ENCODE data around the gene PLA2G15.

Gene PLA2G15

DNA sequence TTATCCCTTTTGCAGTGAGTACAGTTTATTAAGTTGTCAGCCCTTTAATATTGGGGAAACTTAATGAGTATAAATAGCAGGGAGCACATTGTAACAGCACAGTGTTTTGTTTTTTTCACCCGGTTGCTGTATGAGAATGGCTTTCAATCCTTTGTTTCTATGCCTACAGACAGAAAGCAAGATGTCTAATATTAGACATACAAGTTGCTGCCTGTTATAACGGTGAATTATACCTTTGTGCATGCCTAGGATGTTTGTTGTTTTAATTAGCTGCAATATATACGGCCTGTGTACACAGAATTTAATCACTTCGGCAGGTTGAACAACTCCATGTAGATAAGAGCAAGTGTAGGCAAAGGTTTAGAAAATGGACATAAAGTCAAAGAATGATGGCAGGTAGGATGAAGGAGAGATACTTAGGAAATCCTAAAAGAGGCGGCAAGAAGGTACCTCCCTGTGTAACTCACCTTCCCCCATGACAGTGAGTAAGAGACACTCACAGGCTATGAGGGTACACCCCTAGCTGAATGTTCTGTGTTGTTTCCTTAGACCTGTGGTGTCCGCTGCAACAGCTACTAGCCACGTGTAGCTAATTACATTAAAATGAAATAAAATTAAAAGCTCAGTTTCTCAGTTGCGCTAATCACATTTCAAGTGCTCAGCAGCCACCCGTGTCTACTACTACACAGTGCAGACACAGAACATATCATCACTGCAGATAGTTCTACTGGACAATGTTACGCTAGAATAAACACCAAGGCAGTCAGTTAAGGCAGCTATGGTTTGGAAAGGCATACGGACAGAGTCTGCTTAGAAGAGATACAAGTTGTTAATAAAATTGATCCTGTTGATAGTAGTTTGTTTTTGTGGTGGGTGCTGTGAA, 54.6 kb downstream of the PLA2G15 start:
- TF ChIP-seq ZNF510 (tag by site-specific recombination; IDR thresholded peaks at IDR 0.05; ENCODE audit: insufficient replicate concordance) (no peak), PRDM10 (tag by site-specific recombination; IDR thresholded peaks at IDR 0.05) (no peak), ZNF571 (tag by site-specific recombination; IDR thresholded peaks at IDR 0.05) (no peak), ZNF341 (tag by site-specific recombination; IDR thresholded peaks at IDR 0.05; ENCODE audit: low read depth) (no peak), ZNF596 (tag by site-specific recombination; IDR thresholded peaks at IDR 0.05) (no peak), ZEB2 (tag by site-specific recombination; IDR thresholded peaks at IDR 0.05) (no peak), ZNF10 (tag by site-specific recombination; IDR thresholded peaks at IDR 0.05) (no peak), ZFP3 (tag by site-specific recombination; IDR thresholded peaks at IDR 0.05; ENCODE audit: low read depth) (no peak), ZNF768 (tag by site-specific recombination; IDR thresholded peaks at IDR 0.05) (no peak), ZSCAN16 (tag by site-specific recombination; IDR thresholded peaks at IDR 0.05) (no peak), ZNF132 (tag by site-specific recombination; IDR thresholded peaks at IDR 0.05; ENCODE audit: borderline replicate concordance) (no peak), TCF7L2 (IDR thresholded peaks at IDR 0.05; ENCODE audit: borderline replicate concordance, low read depth, low read length) (no peak), ZBTB7A (tag by site-specific recombination; IDR thresholded peaks at IDR 0.05; ENCODE audit: low read depth) (no peak), AEBP2 (tag by site-specific recombination; IDR thresholded peaks at IDR 0.05; ENCODE audit: borderline replicate concordance) (no peak)
- TF ChIP-seq, protein P1, sequence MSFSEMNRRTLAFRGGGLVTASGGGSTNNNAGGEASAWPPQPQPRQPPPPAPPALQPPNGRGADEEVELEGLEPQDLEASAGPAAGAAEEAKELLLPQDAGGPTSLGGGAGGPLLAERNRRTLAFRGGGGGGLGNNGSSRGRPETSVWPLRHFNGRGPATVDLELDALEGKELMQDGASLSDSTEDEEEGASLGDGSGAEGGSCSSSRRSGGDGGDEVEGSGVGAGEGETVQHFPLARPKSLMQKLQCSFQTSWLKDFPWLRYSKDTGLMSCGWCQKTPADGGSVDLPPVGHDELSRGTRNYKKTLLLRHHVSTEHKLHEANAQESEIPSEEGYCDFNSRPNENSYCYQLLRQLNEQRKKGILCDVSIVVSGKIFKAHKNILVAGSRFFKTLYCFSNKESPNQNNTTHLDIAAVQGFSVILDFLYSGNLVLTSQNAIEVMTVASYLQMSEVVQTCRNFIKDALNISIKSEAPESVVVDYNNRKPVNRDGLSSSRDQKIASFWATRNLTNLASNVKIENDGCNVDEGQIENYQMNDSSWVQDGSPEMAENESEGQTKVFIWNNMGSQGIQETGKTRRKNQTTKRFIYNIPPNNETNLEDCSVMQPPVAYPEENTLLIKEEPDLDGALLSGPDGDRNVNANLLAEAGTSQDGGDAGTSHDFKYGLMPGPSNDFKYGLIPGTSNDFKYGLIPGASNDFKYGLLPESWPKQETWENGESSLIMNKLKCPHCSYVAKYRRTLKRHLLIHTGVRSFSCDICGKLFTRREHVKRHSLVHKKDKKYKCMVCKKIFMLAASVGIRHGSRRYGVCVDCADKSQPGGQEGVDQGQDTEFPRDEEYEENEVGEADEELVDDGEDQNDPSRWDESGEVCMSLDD (tag by site-specific recombination; IDR thresholded peaks at IDR 0.05), result no peak
- TF ChIP-seq, protein P2, sequence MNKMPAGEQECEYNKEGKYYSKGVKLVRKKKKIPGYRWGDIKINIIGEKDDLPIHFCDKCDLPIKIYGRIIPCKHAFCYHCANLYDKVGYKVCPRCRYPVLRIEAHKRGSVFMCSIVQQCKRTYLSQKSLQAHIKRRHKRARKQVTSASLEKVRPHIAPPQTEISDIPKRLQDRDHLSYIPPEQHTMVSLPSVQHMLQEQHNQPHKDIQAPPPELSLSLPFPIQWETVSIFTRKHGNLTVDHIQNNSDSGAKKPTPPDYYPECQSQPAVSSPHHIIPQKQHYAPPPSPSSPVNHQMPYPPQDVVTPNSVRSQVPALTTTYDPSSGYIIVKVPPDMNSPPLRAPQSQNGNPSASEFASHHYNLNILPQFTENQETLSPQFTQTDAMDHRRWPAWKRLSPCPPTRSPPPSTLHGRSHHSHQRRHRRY (tag by site-specific recombination; IDR thresholded peaks at IDR 0.05), result no peak
- TF ChIP-seq, protein P3, sequence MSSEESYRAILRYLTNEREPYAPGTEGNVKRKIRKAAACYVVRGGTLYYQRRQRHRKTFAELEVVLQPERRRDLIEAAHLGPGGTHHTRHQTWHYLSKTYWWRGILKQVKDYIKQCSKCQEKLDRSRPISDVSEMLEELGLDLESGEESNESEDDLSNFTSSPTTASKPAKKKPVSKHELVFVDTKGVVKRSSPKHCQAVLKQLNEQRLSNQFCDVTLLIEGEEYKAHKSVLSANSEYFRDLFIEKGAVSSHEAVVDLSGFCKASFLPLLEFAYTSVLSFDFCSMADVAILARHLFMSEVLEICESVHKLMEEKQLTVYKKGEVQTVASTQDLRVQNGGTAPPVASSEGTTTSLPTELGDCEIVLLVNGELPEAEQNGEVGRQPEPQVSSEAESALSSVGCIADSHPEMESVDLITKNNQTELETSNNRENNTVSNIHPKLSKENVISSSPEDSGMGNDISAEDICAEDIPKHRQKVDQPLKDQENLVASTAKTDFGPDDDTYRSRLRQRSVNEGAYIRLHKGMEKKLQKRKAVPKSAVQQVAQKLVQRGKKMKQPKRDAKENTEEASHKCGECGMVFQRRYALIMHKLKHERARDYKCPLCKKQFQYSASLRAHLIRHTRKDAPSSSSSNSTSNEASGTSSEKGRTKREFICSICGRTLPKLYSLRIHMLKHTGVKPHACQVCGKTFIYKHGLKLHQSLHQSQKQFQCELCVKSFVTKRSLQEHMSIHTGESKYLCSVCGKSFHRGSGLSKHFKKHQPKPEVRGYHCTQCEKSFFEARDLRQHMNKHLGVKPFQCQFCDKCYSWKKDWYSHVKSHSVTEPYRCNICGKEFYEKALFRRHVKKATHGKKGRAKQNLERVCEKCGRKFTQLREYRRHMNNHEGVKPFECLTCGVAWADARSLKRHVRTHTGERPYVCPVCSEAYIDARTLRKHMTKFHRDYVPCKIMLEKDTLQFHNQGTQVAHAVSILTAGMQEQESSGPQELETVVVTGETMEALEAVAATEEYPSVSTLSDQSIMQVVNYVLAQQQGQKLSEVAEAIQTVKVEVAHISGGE (tag by site-specific recombination; conservative IDR thresholded peaks at IDR 0.05; ENCODE audit: low read depth), result no peak
- no peaks in the 10 kb centered on the region for H3K4me1 ChIP-seq (ENCODE audit: control insufficient read depth, insufficient read depth, low read length)
- POLR2A ChIA-PET, result interaction anchor here (0.5 to 2.9 kb wide), 2 partner anchors 11 to 579 kb away, joined by 6 to 15 read pairs; partner anchors contain the start of genes PRMT7 and SLC7A6OS
- no peaks in the 10 kb centered on the region for H3K9me3 ChIP-seq (ENCODE audit: control insufficient read depth, insufficient read depth, low read depth, low read length)
- H3K27ac ChIP-seq (ENCODE audit: extremely low read depth, low read depth, low read length), result no peak overlapping the region
- no peak overlapping the region for H3K4me3 ChIP-seq (ENCODE audit: low read depth, low read length)
- CTCF ChIA-PET, result interaction anchor here (0.6 to 8.6 kb wide), 6 partner anchors 14 to 400 kb away, joined by 3 to 65 read pairs (median 6); partner anchors contain the start of gene SLC7A6
- H3K36me3 ChIP-seq (ENCODE audit: control insufficient read depth in 2 of 2, insufficient read depth in 1 of 2, low read length in 2 of 2), result peaks cover 34 to 91% of the 10 kb centered on the region in 2 experiments

Measured in HEK293 (cell line).